Upper lobe of left lung (tissue), 6 donors: Measurements from ENCODE around the gene USP48. TPM values are rescaled to one million over a fixed set of nuclear protein-coding genes. Genes with fewer than 3 reads are reported as not detected.

Experiments used
- ATAC-seq, 2 donors: fragments of 200-7000 bp; cut with Tn5 transposase; one replicate each; pipeline ENCODE4 v1.9.1; 2022; ENCODE audit warnings: mild to moderate bottlenecking in 2 of 2, moderate library complexity in 2 of 2; ENCODE audit not compliant: low FRiP score in 2 of 2
- DNase-seq, 2 donors: peaks; one replicate each; pipeline ENCODE4 v3.0.0-alpha.2; 2019 to 2020
- H3K27ac ChIP-seq, 4 donors: fragments of 200-600 bp; sonication (generic); one replicate each; pipeline ENCODE4 v1.5.1; 2016 to 2019
- H3K27me3 ChIP-seq, 4 donors: fragments of 200-600 bp; sonication (generic); one replicate each; pipeline ENCODE4 v1.5.1; 2017 to 2019
- H3K36me3 ChIP-seq, 4 donors: fragments of 200-600 bp; sonication (generic); one replicate each; pipeline ENCODE4 v1.5.1; 2016 to 2019
- H3K4me1 ChIP-seq, 4 donors: fragments of 200-600 bp; sonication (generic); one replicate each; pipeline ENCODE4 v1.5.1; 2018 to 2019
- H3K4me3 ChIP-seq, 4 donors: fragments of 200-600 bp; sonication (generic); one replicate each; pipeline ENCODE4 v1.5.1; 2017 to 2019; ENCODE audit warnings: mild to moderate bottlenecking in 2 of 4, moderate library complexity in 1 of 4
- H3K9me3 ChIP-seq, 4 donors: fragments of 200-600 bp; sonication (generic); one replicate each; pipeline ENCODE4 v1.5.1; 2018 to 2019
- CTCF ChIP-seq, 6 experiments: fragments of 450-650 bp in 4 of 6; fragments of 200-600 bp in 2 of 6; sonication (generic) in 2 of 6; IDR thresholded peaks; one replicate each; pipeline ENCODE4 v1.5.1; 2016 to 2019; ENCODE audit warnings: antibody characterized with exemption in 6 of 6
- EP300 ChIP-seq, 4 donors: sonication (generic); formaldehyde crosslinking; IDR thresholded peaks; one replicate each; pipeline ENCODE4 v1.5.1; 2017; ENCODE audit warnings: antibody characterized with exemption in 4 of 4, control low read depth in 2 of 4
- POLR2A ChIP-seq, 4 donors: fragments of 450-650 bp; IDR thresholded peaks; one replicate each; pipeline ENCODE4 v1.5.1; 2016 to 2017; ENCODE audit warnings: antibody characterized with exemption in 4 of 4, mild to moderate bottlenecking in 2 of 4
- POLR2AphosphoS5 ChIP-seq, 2 donors: sonication (generic); formaldehyde crosslinking; IDR thresholded peaks; one replicate each; pipeline ENCODE4 v1.5.1; 2017; ENCODE audit warnings: antibody characterized with exemption in 2 of 2
- WGBS, 2 donors: methylation state at CpG; one replicate each; pipeline ENCODE4 v1.1.5; 2017 to 2018; 5-methylcytosine and 5-hydroxymethylcytosine counted together
- total RNA-seq, 6 donors: library from RNA; depleted of rRNA in 4 of 6; stranded (reverse); fragments of >200 nt in 4 of 6; gene quantifications; one replicate each; pipeline versions ENCODE4 v1.1.0 to v1.2.1, GENCODE V29; 2016 to 2021
- donor health status: DM: no; HTN: no; CAD: no; lungs with moderate emphysema.
- donor health status: DM: no; HTN: yes; CAD: no; lungs with severe emphysema.

The USP48 gene
- total RNA-seq, 6 donors from 2014 or later: 39.1 to 173 (median 53.4) TPM

GRCh38 chr1:21649315-21649714, 133.6 kb downstream of the USP48 start:
- Histone ChIP-seq H3K9me3 (no peaks in the 10 kb centered on the region), H3K4me3 (no peak overlapping the region), H3K36me3 (no peaks in the 10 kb centered on the region), H3K4me1 (peaks cover 9 to 30% (median 21%) of the 10 kb centered on the region in 4 donors), H3K27me3 (peaks cover 0 to 24% (median 0%) of the 10 kb centered on the region in 4 donors), H3K27ac (no peak overlapping the region)
- ATAC-seq: no peak
- 57 to 67% methylated on average over 2 of the region's 2 CpGs for WGBS, 2 donors
- no peak for DNase-seq
- no peak for TF ChIP-seq POLR2A (IDR thresholded peaks at IDR 0.05)

- Histone ChIP-seq H3K27ac (no peak overlapping the region), H3K9me3 (no peaks in the 10 kb centered on the region), H3K36me3 (no peaks in the 10 kb centered on the region), H3K4me1 (peaks cover 9 to 29% (median 21%) of the 10 kb centered on the region in 4 donors), H3K27me3 (peaks cover 0 to 24% (median 0%) of the 10 kb centered on the region in 4 donors), H3K4me3 (no peak overlapping the region)
- no peak for DNase-seq
- ATAC-seq: no peak
- WGBS, 2 donors: 63% methylated on average over 6 of the region's 10 CpGs; no CpG with 5 or more reads in 1 of the 2 donors
- TF ChIP-seq CTCF (IDR thresholded peaks at IDR 0.05): no peak
Measured at GRCh38 chr1:21648791-21649190, 134.2 kb downstream of the USP48 start.

- H3K36me3 ChIP-seq: no peaks in the 10 kb centered on the region
- TF ChIP-seq EP300 (IDR thresholded peaks at IDR 0.05) (no peak), CTCF (IDR thresholded peaks at IDR 0.05) (no peak), POLR2A (IDR thresholded peaks at IDR 0.05) (no peak), POLR2AphosphoS5 (IDR thresholded peaks at IDR 0.05) (no peak)
- H3K4me3 ChIP-seq: no peak overlapping the region
- DNase-seq (no peak), ATAC-seq (no peak)
- H3K27ac ChIP-seq: no peak overlapping the region
- WGBS, 2 donors: 59% methylated on average over 4 of the region's 4 CpGs; no CpG with 5 or more reads in 1 of the 2 donors
- H3K9me3 ChIP-seq: no peaks in the 10 kb centered on the region
- H3K4me1 ChIP-seq: peaks cover 9 to 26% (median 19%) of the 10 kb centered on the region in 4 donors
- peaks cover 0 to 24% (median 0%) of the 10 kb centered on the region in 4 donors for H3K27me3 ChIP-seq
Measured at GRCh38 chr1:21648352-21648730, 134.6 kb downstream of the USP48 start.

DNA sequence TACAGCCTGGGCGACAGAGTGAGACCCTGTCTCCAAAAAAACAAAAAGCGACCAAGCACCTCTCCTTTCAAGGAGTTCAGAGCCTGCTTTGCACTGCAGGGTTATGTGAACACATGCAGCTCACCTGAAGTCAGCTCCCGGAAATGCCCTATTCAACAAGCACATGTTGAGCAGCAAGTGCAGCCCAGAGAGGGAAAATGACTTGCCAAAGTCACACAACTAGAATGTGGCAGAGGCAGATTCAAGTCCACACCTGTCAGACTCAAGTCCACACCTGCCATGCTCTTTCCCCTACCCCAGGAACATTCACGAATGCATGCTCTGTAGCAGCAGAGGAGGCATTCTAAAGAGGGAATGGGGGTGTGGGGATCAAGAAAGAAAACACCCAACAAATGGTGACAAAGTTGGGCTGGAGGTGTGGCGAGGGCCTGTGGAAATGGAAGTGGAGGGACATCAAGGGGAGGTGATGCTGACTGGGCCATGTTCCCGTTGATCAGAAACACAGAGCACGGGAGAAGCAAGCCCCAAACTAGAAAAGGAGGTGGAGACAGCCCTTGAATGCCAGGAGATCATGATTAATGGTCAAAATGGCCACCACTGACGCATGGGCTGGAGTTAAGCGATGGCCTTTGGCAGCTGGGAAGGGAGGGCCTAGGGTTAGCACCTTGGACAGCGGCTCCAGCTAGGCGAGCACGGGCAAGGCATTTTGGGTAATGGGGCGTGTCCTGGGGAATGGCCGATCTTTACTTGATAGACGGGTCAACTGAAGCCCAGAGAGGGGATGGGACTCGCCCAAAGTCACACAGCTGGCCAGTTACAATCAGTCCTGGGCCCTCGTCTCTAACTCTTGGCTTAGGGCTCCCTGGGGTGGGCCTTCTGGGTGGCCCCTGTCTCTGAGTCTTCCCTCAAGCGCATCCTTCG, 135.3 kb downstream of the USP48 start:
- H3K4me1 ChIP-seq: peaks cover 9 to 20% (median 13%) of the 10 kb centered on the region in 4 donors
- H3K27ac ChIP-seq: no peak overlapping the region
- H3K9me3 ChIP-seq: no peaks in the 10 kb centered on the region
- peak in 1 of 2 donors; percentile 30 for ATAC-seq
- WGBS, 2 donors: 42 to 43% methylated on average over 19 of the region's 19 CpGs
- no peak overlapping the region for H3K4me3 ChIP-seq
- no peaks in the 10 kb centered on the region for H3K36me3 ChIP-seq
- peaks cover 0 to 24% (median 0%) of the 10 kb centered on the region in 4 donors for H3K27me3 ChIP-seq
- TF ChIP-seq POLR2AphosphoS5 (IDR thresholded peaks at IDR 0.05) (no peak), CTCF (IDR thresholded peaks at IDR 0.05) (no peak), EP300 (IDR thresholded peaks at IDR 0.05) (no peak), POLR2A (IDR thresholded peaks at IDR 0.05) (no peak)
- no peak for DNase-seq

DNA sequence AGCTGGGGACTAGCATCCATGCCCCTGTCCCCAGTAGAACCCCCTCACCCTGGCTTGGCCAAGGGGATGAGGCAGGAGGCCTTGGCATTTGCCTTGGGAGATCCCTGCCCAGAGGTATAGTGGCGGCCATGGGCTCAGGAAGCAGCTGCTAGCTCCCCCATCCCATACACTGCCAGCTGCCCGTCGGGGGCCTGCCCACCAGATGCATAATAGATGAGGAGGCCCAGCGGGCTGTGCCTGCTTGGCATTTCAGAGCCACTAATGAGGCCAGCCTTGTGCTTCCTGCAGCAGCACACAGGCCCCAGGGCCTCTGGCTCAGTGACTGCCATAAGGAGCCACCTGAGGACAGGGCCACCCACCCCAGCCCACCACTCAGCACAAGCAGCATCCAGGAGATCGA, 137.4 kb downstream of the USP48 start:
- H3K27me3 ChIP-seq: peaks cover 0 to 8% (median 0%) of the 10 kb centered on the region in 4 donors
- 29 to 81% methylated on average over 1 to 5 of the region's 5 CpGs for WGBS, 2 donors

More for the DNA sequence above, 137.4 kb downstream of the USP48 start:
- no peaks in the 10 kb centered on the region for H3K36me3 ChIP-seq
- H3K4me1 ChIP-seq: peaks cover 0 to under 1% (median 0%) of the 10 kb centered on the region in 4 donors
- DNase-seq (no peak), ATAC-seq (no peak)
- TF ChIP-seq CTCF (IDR thresholded peaks at IDR 0.05) (no peak), EP300 (IDR thresholded peaks at IDR 0.05) (no peak), POLR2AphosphoS5 (IDR thresholded peaks at IDR 0.05) (no peak), POLR2A (IDR thresholded peaks at IDR 0.05) (no peak)
- H3K27ac ChIP-seq: no peak overlapping the region
- no peaks in the 10 kb centered on the region for H3K9me3 ChIP-seq
- no peak overlapping the region for H3K4me3 ChIP-seq
